B cell (primary cell): ENCODE data around the gene CISD1. TPM values are rescaled to one million over a fixed set of nuclear protein-coding genes. Genes with fewer than 3 reads are reported as not detected.

Experiments
- ATAC-seq: fragments of 200-7000 bp; cut with Tn5 transposase; one replicate; pipeline ENCODE4 v1.10.0; 2021; ENCODE audit warnings: low read depth, mild to moderate bottlenecking, moderate number of reproducible peaks, moderate library complexity
- CTCF ChIA-PET: fragments of 350-600 bp; sonication (Branson Sonifier 250); formaldehyde crosslinking; loops from one replicate; lab custom pipeline; 2021; ENCODE audit warnings: antibody characterized with exemption, inconsistent platforms; lab: Charles Lee
- POLR2A ChIA-PET: fragments of 350-600 bp; sonication (Branson Sonifier 250); formaldehyde crosslinking; loops from one replicate; lab custom pipeline; 2021; ENCODE audit warnings: antibody characterized with exemption; lab: Charles Lee
- DNase-seq: peaks from one replicate; pipeline ENCODE4 v3.0.0; 2013
- H2AFZ ChIP-seq: 2 replicates; pipeline ENCODE4 v1.6.1; 2012; ENCODE audit warnings: mild to moderate bottlenecking, low read depth, low read length; ENCODE audit not compliant: insufficient read depth, poor library complexity, severe bottlenecking
- H3K27ac ChIP-seq, 2 donors: 1 replicate in 1 of 2; 2 replicates in 1 of 2; pipeline ENCODE4 v1.5.1; 2012 to 2013; ENCODE audit warnings: low read length in 2 of 2, mild to moderate bottlenecking in 2 of 2, moderate library complexity in 1 of 2
- H3K27me3 ChIP-seq, 4 experiments: fragments of 200-600 bp in 1 of 4; sonication (generic) in 1 of 4; replicated peaks in 1 of 4; 1 replicate in 2 of 4; 2 replicates in 2 of 4; pipeline versions ENCODE4 v1.6.1 to v1.7.0; 2013 to 2016; ENCODE audit warnings: low read length in 3 of 4, mild to moderate bottlenecking in 2 of 4, mixed read lengths in 1 of 4, moderate library complexity in 1 of 4; ENCODE audit not compliant: insufficient read depth in 4 of 4, control insufficient read depth in 3 of 4; ENCODE audit errors: control extremely low read depth in 1 of 4
- H3K36me3 ChIP-seq, 2 experiments: replicated peaks in 1 of 2; 1 replicate in 1 of 2; 2 replicates in 1 of 2; pipeline versions ENCODE4 v1.6.1 to v1.7.1; 2013; ENCODE audit warnings: low read length in 1 of 2; ENCODE audit not compliant: insufficient read depth in 2 of 2, control insufficient read depth in 1 of 2; ENCODE audit errors: control extremely low read depth in 1 of 2, extremely low read depth in 1 of 2
- H3K4me1 ChIP-seq, 2 donors: fragments of 200-600 bp in 1 of 2; sonication (generic) in 1 of 2; 1 replicate in 1 of 2; 2 replicates in 1 of 2; pipeline versions ENCODE4 v1.5.1 to v1.6.1; 2013 to 2017; ENCODE audit warnings: low read length in 2 of 2; ENCODE audit not compliant: control insufficient read depth in 2 of 2, insufficient read depth in 2 of 2
- H3K4me2 ChIP-seq: replicated peaks from 2 replicates; pipeline ENCODE3; 2012; ENCODE audit warnings: mild to moderate bottlenecking, low read depth, low read length; ENCODE audit not compliant: poor library complexity, severe bottlenecking
- H3K4me3 ChIP-seq, 5 experiments: fragments of 200-600 bp in 1 of 5; sonication (generic) in 1 of 5; 1 replicate in 3 of 5; 2 replicates in 2 of 5; pipeline versions ENCODE4 v1.5.1 to v1.7.0; 2011 to 2016; ENCODE audit warnings: low read length in 4 of 5, mild to moderate bottlenecking in 4 of 5, low read depth in 2 of 5, control low read depth in 1 of 5, moderate library complexity in 1 of 5; ENCODE audit not compliant: insufficient read depth in 1 of 5; ENCODE audit errors: control extremely low read depth in 1 of 5, extremely low read depth in 1 of 5
- H3K79me2 ChIP-seq: fragments of 200-600 bp; sonication (generic); one replicate; pipeline ENCODE4 v1.6.0; 2016; ENCODE audit warnings: low read length; ENCODE audit not compliant: control insufficient read depth, insufficient read depth
- H3K9ac ChIP-seq: fragments of 200-600 bp; sonication (generic); 2 replicates; pipeline ENCODE4 v1.6.1; 2017; ENCODE audit warnings: mild to moderate bottlenecking, low read length, moderate library complexity
- H3K9me3 ChIP-seq, 3 donors: one replicate each; pipeline versions ENCODE4 v1.6.1 to v1.7.1; 2013; ENCODE audit warnings: low read length in 2 of 3; ENCODE audit not compliant: control insufficient read depth in 2 of 3, insufficient read depth in 1 of 3; ENCODE audit errors: control extremely low read depth in 1 of 3
- H4K20me1 ChIP-seq: 2 replicates; pipeline ENCODE4 v1.6.0; 2012; ENCODE audit warnings: mild to moderate bottlenecking, low read length; ENCODE audit not compliant: insufficient read depth, control insufficient read depth, poor library complexity, severe bottlenecking
- H3K27ac Mint-ChIP-seq: one replicate; pipeline ENCODE4 v1.8.0; 2021; ENCODE audit warnings: mixed read lengths
- H3K27me3 Mint-ChIP-seq: one replicate; pipeline ENCODE4 v1.8.0; 2021; ENCODE audit warnings: mixed read lengths
- H3K4me1 Mint-ChIP-seq: one replicate; pipeline ENCODE4 v1.8.0; 2021; ENCODE audit warnings: mixed read lengths
- H3K4me3 Mint-ChIP-seq: one replicate; pipeline ENCODE4 v1.8.0; 2021; ENCODE audit warnings: mixed read lengths
- H3K9me3 Mint-ChIP-seq: one replicate; pipeline ENCODE4 v1.8.0; 2022; ENCODE audit warnings: mixed read lengths; ENCODE audit not compliant: insufficient read depth
- CTCF ChIP-seq: fragments of 200-600 bp; IDR thresholded peaks from one replicate; pipeline ENCODE4 v1.8.0; 2022; ENCODE audit warnings: antibody characterized with exemption, mild to moderate bottlenecking
- EZH2 ChIP-seq: IDR thresholded peaks from 2 replicates; pipeline ENCODE4 v1.6.1; 2012; ENCODE audit warnings: borderline replicate concordance, low read depth, mild to moderate bottlenecking, moderate library complexity, low read length; ENCODE audit not compliant: insufficient read depth, poor library complexity, severe bottlenecking
- WGBS: methylation state at CpG from one replicate; pipeline ENCODE4 v1.1.5; 2013; ENCODE audit warnings: missing lambda C conversion rate; ENCODE audit not compliant: insufficient coverage; 5-methylcytosine and 5-hydroxymethylcytosine counted together
- intact Hi-C: fragments of 100-400 bp; cut with micrococcal nuclease; formaldehyde crosslinking; loops from one replicate; pipeline ENCODE4 v1.10.0; 2022
- polyA plus RNA-seq: library from polyadenylated mRNA; depleted of rRNA; stranded (reverse); fragments of >200 nt; gene quantifications from 2 replicates; pipeline ENCODE4 v1.2.3, GENCODE V29; 2012
- total RNA-seq, 2 donors: library from RNA; stranded (reverse); fragments of 120-200 nt in 1 of 2; gene quantifications; 1 replicate in 1 of 2; 2 replicates in 1 of 2; pipeline versions ENCODE4 v1.2.3 to v1.2.4, GENCODE V29; 2013 to 2022

CISD1 gene
- total and polyA plus RNA-seq, 2 donors (not counting 1 experiment from before 2014, with no cell fraction given), result 6.6 to 7.3 TPM

GRCh38 chr10:58305821-58306220 lies 36.9 kb downstream of the CISD1 start:
- peaks cover 0 to 14% (median 8%) of the 10 kb centered on the region in 4 experiments for H3K27me3 ChIP-seq
- WGBS, result 64% methylated on average over 3 of the region's 4 CpGs
- H3K4me1 ChIP-seq, result no peaks in the 10 kb centered on the region
- H3K4me2 ChIP-seq, result no peak overlapping the region
- no peaks in the 10 kb centered on the region for H3K36me3 ChIP-seq
- H3K9me3 ChIP-seq, result no peaks in the 10 kb centered on the region
- H3K79me2 ChIP-seq, result no peaks in the 10 kb centered on the region
- CTCF ChIA-PET, result interaction anchor here (4.1 kb wide), 1 partner anchor 14 kb away, joined by 23 read pairs; no protein-coding TSS in a partner anchor
- DNase-seq (no peak), ATAC-seq (no peak)
- POLR2A ChIA-PET, result no interaction called here
- no peak overlapping the region for H3K4me3 ChIP-seq
- no peaks in the 10 kb centered on the region for H4K20me1 ChIP-seq
- no peak overlapping the region for H3K27ac ChIP-seq
- intact Hi-C loops, result no loop called here
- no peak overlapping the region for H3K9ac ChIP-seq
- Mint-ChIP-seq H3K27me3 (peaks cover 52% of the 10 kb centered on the region), H3K27ac (no peak overlapping the region), H3K4me3 (no peak overlapping the region), H3K9me3 (no peaks in the 10 kb centered on the region), H3K4me1 (no peaks in the 10 kb centered on the region)
- H2AFZ ChIP-seq, result no peak overlapping the region
- TF ChIP-seq CTCF (no peak), EZH2 (no peak)

- intact Hi-C loops, result no loop called here
- no peak overlapping the region for H2AFZ ChIP-seq
- no peaks in the 10 kb centered on the region for H3K9me3 Mint-ChIP-seq
- H3K4me3 Mint-ChIP-seq, result no peak overlapping the region
- DNase-seq (no peak), ATAC-seq (no peak)
- no peak overlapping the region for H3K4me3 ChIP-seq
- ChIA-PET POLR2A (no interaction called here), CTCF (interaction anchor here (1.1 to 4.1 kb wide), 4 partner anchors 12 to 130 kb away, joined by 3 to 23 read pairs (median 4); no protein-coding TSS in a partner anchor)
- no peaks in the 10 kb centered on the region for H3K36me3 ChIP-seq
- no peaks in the 10 kb centered on the region for H3K79me2 ChIP-seq
- no peak overlapping the region for H3K9ac ChIP-seq
- 83% methylated on average over 1 of the region's 3 CpGs for WGBS
- no peak overlapping the region for H3K27ac Mint-ChIP-seq
- H3K27me3 ChIP-seq, result peaks cover 0 to 14% (median 3%) of the 10 kb centered on the region in 4 experiments
- no peaks in the 10 kb centered on the region for H4K20me1 ChIP-seq
- H3K27ac ChIP-seq, result no peak overlapping the region
- no peaks in the 10 kb centered on the region for H3K4me1 ChIP-seq
- no peak overlapping the region for H3K4me2 ChIP-seq
- no peaks in the 10 kb centered on the region for H3K9me3 ChIP-seq
- no peaks in the 10 kb centered on the region for H3K4me1 Mint-ChIP-seq
- H3K27me3 Mint-ChIP-seq, result peaks cover 44% of the 10 kb centered on the region
- no peak for TF ChIP-seq EZH2
- TF ChIP-seq CTCF, result no peak
These were observed 38.7 kb downstream of the CISD1 start for GRCh38 chr10:58307676-58308075.
